ENCODE results near the gene KCNE1. TPM values are rescaled to one million over a fixed set of nuclear protein-coding genes. Genes with fewer than 3 reads are reported as not detected.

Gene KCNE1
- total RNA-seq, 1 experiment from 2014 or later: 0.28 TPM

GRCh38 chr21:34502480-34503106, 9.4 kb downstream of the KCNE1 start:
- no peak for TF ChIP-seq CTCF (IDR thresholded peaks at IDR 0.05; ENCODE audit: unreplicated experiment)
- H3K4me1 Mint-ChIP-seq (ENCODE audit: low read depth, unreplicated experiment): no peaks in the 10 kb centered on the region
- BruUV-seq (replicated peaks): no TSS peak
- H3K27me3 Mint-ChIP-seq (ENCODE audit: unreplicated experiment): peaks cover 43% of the 10 kb centered on the region
- CTCF ChIA-PET: no interaction called here
- H3K36me3 Mint-ChIP-seq (ENCODE audit: insufficient read depth, unreplicated experiment): no peaks in the 10 kb centered on the region
- DNase-seq: no peak
- intact Hi-C loops (cut with micrococcal nuclease; ENCODE audit: unreplicated experiment): no loop called here
- no peak overlapping the region for H3K4me3 Mint-ChIP-seq (ENCODE audit: low read depth, unreplicated experiment)
- no peaks in the 10 kb centered on the region for H3K9me3 Mint-ChIP-seq (ENCODE audit: low read depth, unreplicated experiment)
- no peak overlapping the region for H3K27ac Mint-ChIP-seq (ENCODE audit: unreplicated experiment)

GRCh38 chr21:34501716-34502115, 10.3 kb downstream of the KCNE1 start:
- Mint-ChIP-seq H3K36me3 (ENCODE audit: insufficient read depth, unreplicated experiment) (no peaks in the 10 kb centered on the region), H3K27me3 (ENCODE audit: unreplicated experiment) (peaks cover 35% of the 10 kb centered on the region), H3K9me3 (ENCODE audit: low read depth, unreplicated experiment) (no peaks in the 10 kb centered on the region), H3K4me1 (ENCODE audit: low read depth, unreplicated experiment) (no peaks in the 10 kb centered on the region), H3K4me3 (ENCODE audit: low read depth, unreplicated experiment) (no peak overlapping the region), H3K27ac (ENCODE audit: unreplicated experiment) (no peak overlapping the region)
- no peak for DNase-seq
- TF ChIP-seq CTCF (IDR thresholded peaks at IDR 0.05; ENCODE audit: unreplicated experiment): no peak
- CTCF ChIA-PET: no interaction called here
- intact Hi-C loops (cut with micrococcal nuclease; ENCODE audit: unreplicated experiment): no loop called here
- BruUV-seq (replicated peaks): no TSS peak

- H3K4me3 Mint-ChIP-seq (ENCODE audit: low read depth, unreplicated experiment): no peak overlapping the region
- intact Hi-C loops (cut with micrococcal nuclease; ENCODE audit: unreplicated experiment): no loop called here
- no peak for TF ChIP-seq CTCF (IDR thresholded peaks at IDR 0.05; ENCODE audit: unreplicated experiment)
- no peaks in the 10 kb centered on the region for H3K36me3 Mint-ChIP-seq (ENCODE audit: insufficient read depth, unreplicated experiment)
- H3K4me1 Mint-ChIP-seq (ENCODE audit: low read depth, unreplicated experiment): no peaks in the 10 kb centered on the region
- DNase-seq: no peak
- no peak overlapping the region for H3K27ac Mint-ChIP-seq (ENCODE audit: unreplicated experiment)
- no TSS peak for BruUV-seq (replicated peaks)
- CTCF ChIA-PET: no interaction called here
- peaks cover 4% of the 10 kb centered on the region for H3K9me3 Mint-ChIP-seq (ENCODE audit: low read depth, unreplicated experiment)
- peaks cover 30% of the 10 kb centered on the region for H3K27me3 Mint-ChIP-seq (ENCODE audit: unreplicated experiment)
Observed at GRCh38 chr21:34500191-34500590, 11.8 kb downstream of the KCNE1 start.

- no peak overlapping the region for H3K27ac Mint-ChIP-seq (ENCODE audit: unreplicated experiment)
- BruUV-seq (replicated peaks): no TSS peak
- CTCF ChIA-PET: no interaction called here
Observed at GRCh38 chr21:34499116-34499515, 12.9 kb downstream of the KCNE1 start.

More at GRCh38 chr21:34499116-34499515, 12.9 kb downstream of the KCNE1 start:
- Mint-ChIP-seq H3K27me3 (ENCODE audit: unreplicated experiment) (peaks cover 19% of the 10 kb centered on the region), H3K4me1 (ENCODE audit: low read depth, unreplicated experiment) (no peaks in the 10 kb centered on the region), H3K36me3 (ENCODE audit: insufficient read depth, unreplicated experiment) (no peaks in the 10 kb centered on the region), H3K4me3 (ENCODE audit: low read depth, unreplicated experiment) (no peak overlapping the region), H3K9me3 (ENCODE audit: low read depth, unreplicated experiment) (peaks cover 4% of the 10 kb centered on the region)
- intact Hi-C loops (cut with micrococcal nuclease; ENCODE audit: unreplicated experiment): no loop called here
- TF ChIP-seq CTCF (IDR thresholded peaks at IDR 0.05; ENCODE audit: unreplicated experiment): no peak
- no peak for DNase-seq

Measured in Calu3 (cell line).